ENCODE measurements around the gene SQSTM1.

SQSTM1 gene

DNA sequence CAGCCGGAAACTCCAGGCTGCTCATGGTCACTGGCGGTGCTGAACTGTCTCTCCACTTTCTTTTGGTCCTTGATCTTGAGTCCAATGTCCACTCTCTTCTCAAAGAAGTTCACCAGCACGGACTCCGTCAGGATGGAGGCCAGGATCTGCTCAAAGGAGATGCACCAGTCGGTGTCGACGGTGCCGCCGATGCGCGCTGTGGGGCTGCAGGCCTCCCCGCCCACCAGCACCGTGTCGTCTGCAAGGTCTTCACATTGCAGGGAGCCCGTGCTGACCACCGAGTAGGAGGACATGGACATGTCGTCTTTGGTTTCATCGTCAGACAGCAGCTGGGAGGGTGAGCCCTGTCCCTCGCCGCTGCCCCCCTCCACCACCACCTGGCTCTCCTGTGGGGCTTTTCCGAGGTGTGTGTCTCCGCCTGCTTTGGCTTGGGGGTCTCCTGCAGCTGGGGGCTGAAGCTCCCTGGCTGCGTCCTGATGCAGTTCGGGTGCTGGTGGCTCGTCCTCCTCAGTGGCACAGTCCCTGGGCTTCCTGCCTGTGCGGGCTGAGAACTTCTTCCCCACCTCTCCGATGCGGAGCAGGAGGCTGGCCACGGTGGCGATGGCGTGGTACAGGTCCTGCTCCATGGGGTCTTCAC is 42.9 kb downstream of the SQSTM1 start:
- TF ChIP-seq, protein P1, sequence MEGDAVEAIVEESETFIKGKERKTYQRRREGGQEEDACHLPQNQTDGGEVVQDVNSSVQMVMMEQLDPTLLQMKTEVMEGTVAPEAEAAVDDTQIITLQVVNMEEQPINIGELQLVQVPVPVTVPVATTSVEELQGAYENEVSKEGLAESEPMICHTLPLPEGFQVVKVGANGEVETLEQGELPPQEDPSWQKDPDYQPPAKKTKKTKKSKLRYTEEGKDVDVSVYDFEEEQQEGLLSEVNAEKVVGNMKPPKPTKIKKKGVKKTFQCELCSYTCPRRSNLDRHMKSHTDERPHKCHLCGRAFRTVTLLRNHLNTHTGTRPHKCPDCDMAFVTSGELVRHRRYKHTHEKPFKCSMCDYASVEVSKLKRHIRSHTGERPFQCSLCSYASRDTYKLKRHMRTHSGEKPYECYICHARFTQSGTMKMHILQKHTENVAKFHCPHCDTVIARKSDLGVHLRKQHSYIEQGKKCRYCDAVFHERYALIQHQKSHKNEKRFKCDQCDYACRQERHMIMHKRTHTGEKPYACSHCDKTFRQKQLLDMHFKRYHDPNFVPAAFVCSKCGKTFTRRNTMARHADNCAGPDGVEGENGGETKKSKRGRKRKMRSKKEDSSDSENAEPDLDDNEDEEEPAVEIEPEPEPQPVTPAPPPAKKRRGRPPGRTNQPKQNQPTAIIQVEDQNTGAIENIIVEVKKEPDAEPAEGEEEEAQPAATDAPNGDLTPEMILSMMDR (conservative IDR thresholded peaks at IDR 0.05; ENCODE audit: low read depth) = no peak
- no peak overlapping the region for H3K27ac ChIP-seq
- ChIA-PET CTCF (no interaction called here), POLR2A (ENCODE audit: low non-redundant PET) (no interaction called here)
- DNase-seq (ENCODE audit: low spot score) = no peak

DNA sequence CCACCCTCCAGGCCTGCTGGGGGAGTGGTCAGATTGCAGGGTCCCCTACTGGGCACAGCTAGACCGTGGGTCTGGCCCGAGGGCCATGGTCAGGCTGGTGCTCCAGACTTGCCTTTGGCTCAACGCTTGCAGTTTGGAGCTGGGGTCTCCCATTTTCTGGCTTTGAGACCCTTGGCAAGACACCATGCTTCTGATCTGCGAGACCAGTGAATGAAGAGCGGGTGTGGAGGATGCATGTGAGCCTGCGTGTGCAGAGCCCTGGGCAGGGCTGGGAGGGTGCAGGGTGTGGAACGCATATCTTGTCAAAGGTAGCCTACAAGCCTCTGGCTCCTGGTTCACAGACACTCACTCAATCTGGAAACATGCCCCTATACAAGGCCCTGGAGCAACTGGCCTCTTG is 44.0 kb downstream of the SQSTM1 start:
- TF ChIP-seq, protein P1 (conservative IDR thresholded peaks at IDR 0.05; ENCODE audit: low read depth) = no peak
- POLR2A ChIA-PET (ENCODE audit: low non-redundant PET) = no interaction called here
- no peak for DNase-seq (ENCODE audit: low spot score)

DNA sequence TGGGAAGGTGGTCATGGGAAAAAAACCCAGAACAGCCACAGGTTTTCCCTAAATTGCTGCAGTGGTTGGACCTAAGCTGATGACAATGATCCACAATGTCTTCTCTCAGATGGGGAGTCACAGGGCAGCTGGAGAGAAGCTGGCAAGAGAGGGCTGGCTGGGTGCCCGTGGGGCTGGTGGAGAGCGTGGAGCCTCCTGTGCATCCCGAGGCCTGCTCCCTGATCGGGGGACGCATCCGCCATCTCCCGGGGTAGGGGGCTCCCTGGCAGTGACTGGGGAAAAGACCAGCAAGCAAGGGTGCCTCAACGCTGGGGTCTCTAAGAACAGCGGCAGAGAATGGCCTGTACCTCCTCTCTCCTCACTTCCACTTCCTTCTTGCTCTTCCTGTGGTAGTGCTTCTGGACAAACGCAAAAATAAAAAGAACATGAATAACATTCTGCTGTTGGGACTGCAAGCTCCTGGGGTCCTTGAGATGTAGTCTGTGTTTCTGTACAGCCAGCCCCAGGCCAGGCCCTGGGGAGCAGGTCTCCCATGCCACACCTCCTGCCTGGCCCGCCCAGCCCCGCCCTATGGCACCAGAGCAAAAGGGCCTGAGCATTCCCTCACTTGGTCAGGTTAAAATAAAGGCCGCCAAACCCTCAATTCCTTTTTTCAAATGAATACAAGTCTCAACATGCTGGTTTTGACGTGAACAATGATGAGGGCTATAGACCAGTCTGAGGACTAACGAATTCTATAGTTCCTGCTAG is 45.0 kb downstream of the SQSTM1 start:
- peak overlapping the region; percentile 69 for H3K27ac ChIP-seq
- TF ChIP-seq, protein P1 (conservative IDR thresholded peaks at IDR 0.05; ENCODE audit: low read depth) = no peak
- CTCF ChIA-PET = no interaction called here
- peak; percentile 60 for DNase-seq (ENCODE audit: low spot score)
- POLR2A ChIA-PET (ENCODE audit: low non-redundant PET) = no interaction called here

More for the DNA sequence above, 44.0 kb downstream of the SQSTM1 start:
- CTCF ChIA-PET = no interaction called here
- H3K27ac ChIP-seq = peak overlapping the region; percentile 69

DNA sequence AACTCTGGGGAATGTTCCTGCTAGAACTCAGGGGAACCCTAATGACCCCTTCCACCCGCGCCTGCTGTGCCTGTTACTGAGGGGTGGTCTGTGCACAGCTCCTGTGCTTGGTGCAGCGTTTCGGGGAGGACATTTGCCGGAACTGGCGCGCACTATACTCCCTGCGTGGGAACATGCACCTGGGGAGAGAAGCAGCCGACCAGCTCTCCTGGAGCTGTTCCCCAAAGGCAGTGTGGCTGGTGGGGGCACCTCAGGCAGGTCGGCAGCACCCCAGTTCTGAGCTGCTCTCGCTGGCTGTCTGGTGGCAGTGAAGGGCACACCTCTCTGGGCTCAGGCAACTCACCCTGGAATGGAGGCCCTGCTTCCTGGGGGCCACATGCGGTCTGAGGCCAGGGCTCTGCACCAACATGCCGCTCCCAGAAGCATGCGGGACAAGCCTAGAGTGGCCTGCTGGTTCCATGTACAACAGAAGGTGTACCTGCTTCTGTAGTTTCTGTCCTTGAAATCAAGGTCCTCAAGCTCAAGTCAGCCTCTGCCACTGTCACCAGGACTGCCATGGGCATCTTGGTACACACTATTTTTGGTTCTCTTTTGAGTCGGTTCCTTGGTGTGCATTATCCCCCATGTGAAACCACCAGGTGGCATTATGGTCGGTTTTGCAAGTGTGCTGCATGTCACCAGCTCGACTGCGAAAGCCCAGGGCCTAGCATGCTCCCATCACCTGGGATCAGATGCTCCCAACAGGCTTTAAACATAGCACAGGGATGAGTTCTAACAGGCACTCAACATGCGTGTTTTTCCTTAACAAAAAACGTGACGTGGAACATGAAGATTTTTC is 45.8 kb downstream of the SQSTM1 start:
- CTCF ChIA-PET = no interaction called here
- POLR2A ChIA-PET (ENCODE audit: low non-redundant PET) = no interaction called here
- no peak for DNase-seq (ENCODE audit: low spot score)
- TF ChIP-seq, protein P1 (conservative IDR thresholded peaks at IDR 0.05; ENCODE audit: low read depth) = no peak
- peak overlapping the region; percentile 69 for H3K27ac ChIP-seq

DNA sequence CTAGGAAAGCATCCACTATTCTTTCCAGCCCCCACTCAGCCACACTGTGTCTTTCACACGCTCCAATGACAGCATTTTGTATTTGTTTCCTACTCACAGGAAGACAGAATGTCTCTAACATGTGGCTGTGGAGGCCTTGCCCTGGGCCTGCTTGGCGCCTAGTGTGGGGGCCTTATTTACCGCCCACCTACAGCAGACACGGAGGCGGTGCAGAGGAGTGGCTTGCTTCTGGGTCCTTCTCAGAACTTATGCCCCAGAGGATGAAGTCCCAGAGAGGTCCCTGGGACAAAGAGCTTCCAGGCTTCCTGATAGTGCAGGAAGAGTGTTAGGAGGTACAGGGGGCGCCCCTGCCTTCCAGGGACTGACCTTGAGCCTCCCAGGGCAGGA is 46.4 kb downstream of the SQSTM1 start:
- no peak for DNase-seq (ENCODE audit: low spot score)
- ChIA-PET CTCF (no interaction called here), POLR2A (ENCODE audit: low non-redundant PET) (no interaction called here)
- peak overlapping the region; percentile 69 for H3K27ac ChIP-seq
- TF ChIP-seq, protein P1 (conservative IDR thresholded peaks at IDR 0.05; ENCODE audit: low read depth) = no peak

DNA sequence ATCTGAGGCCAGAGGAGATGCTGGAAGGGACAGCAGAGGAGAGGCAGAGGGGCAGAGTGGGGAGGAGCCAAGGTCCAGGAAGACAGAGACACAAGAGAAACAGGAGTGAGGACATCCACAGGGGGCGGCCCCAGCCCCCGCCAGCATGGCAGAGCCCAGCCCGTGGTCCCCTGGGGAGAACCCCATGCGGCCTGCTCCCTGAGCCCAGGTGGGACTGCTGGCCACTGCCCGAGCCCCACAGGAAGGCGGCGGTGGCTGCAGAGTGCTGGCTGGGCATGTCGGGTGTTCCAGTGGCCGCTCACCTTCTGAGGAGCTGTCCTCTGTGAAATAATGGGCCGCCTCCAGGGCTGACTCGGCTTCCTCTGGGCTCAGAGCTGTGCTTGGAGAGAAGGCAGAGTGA is 46.8 kb downstream of the SQSTM1 start:
- H3K27ac ChIP-seq = peak overlapping the region; percentile 69
- TF ChIP-seq, protein P1 (conservative IDR thresholded peaks at IDR 0.05; ENCODE audit: low read depth) = no peak
- DNase-seq (ENCODE audit: low spot score) = no peak
- ChIA-PET POLR2A (ENCODE audit: low non-redundant PET) (no interaction called here), CTCF (interaction anchor here (0.6 kb wide), 1 partner anchor 31 kb away, joined by 4 read pairs; no protein-coding TSS in a partner anchor)
